Thymus (tissue), 11 donors: ENCODE measurements around the gene PRAMEF17. TPM values are rescaled to one million over a fixed set of nuclear protein-coding genes. Genes with fewer than 3 reads are reported as not detected.
"Not testable (repeated sequence)": the region's sequence is repeated elsewhere in the genome, so short reads cannot be mapped to it uniquely, and the experiment has no call there.

Experiments used
- DNase-seq, 9 donors: peaks; one replicate each; pipeline ENCODE4 v3.0.0-alpha.2; 2013; ENCODE audit warnings: low spot score in 9 of 9, low read depth in 6 of 9, missing footprints in 1 of 9
- H3K27ac ChIP-seq, 2 donors: one replicate each; pipeline ENCODE4 v1.5.1; 2013; ENCODE audit warnings: control low read depth in 1 of 2, low read depth in 1 of 2, low read length in 1 of 2, mild to moderate bottlenecking in 1 of 2, moderate library complexity in 1 of 2
- H3K27me3 ChIP-seq, 2 donors: one replicate each; pipeline ENCODE4 v1.5.1; 2013; ENCODE audit warnings: low read length in 1 of 2; ENCODE audit not compliant: control insufficient read depth in 2 of 2, insufficient read depth in 1 of 2
- H3K36me3 ChIP-seq, 2 donors: one replicate each; pipeline ENCODE4 v1.5.1; 2013; ENCODE audit warnings: low read length in 1 of 2, mild to moderate bottlenecking in 1 of 2, moderate library complexity in 1 of 2; ENCODE audit not compliant: control insufficient read depth in 2 of 2, insufficient read depth in 2 of 2
- H3K4me1 ChIP-seq, 2 donors: one replicate each; pipeline ENCODE4 v1.5.1; 2013; ENCODE audit warnings: low read length in 2 of 2; ENCODE audit not compliant: control insufficient read depth in 2 of 2, insufficient read depth in 2 of 2
- H3K4me3 ChIP-seq, 2 donors: one replicate each; pipeline ENCODE4 v1.5.1; 2013; ENCODE audit warnings: low read length in 2 of 2, control low read depth in 1 of 2, mild to moderate bottlenecking in 1 of 2
- H3K9me3 ChIP-seq, 2 donors: one replicate each; pipeline ENCODE4 v1.5.1; 2013; ENCODE audit warnings: low read length in 1 of 2, mild to moderate bottlenecking in 1 of 2; ENCODE audit not compliant: control insufficient read depth in 2 of 2, insufficient read depth in 1 of 2
- WGBS: extraction: QIAGEN DNeasy Blood & Tissue Kit; methylation state at CpG from one replicate; pipeline ENCODE4 v1.1.7; 2013; 5-methylcytosine and 5-hydroxymethylcytosine counted together
- polyA plus RNA-seq: library from polyadenylated mRNA; stranded (reverse); fragments of 200-250 nt; gene quantifications from one replicate; pipeline ENCODE4 v1.2.3, GENCODE V29; 2013
- total RNA-seq: library from RNA; stranded (reverse); fragments of 120-200 nt; gene quantifications from one replicate; pipeline ENCODE4 v1.2.4, GENCODE V29; 2013
- donor health status: healthy.

Gene PRAMEF17
- total and polyA plus RNA-seq, 2 donors: 0.05 TPM; not detected in 1

GRCh38 chr1:13378983-13379382, 10.4 kb upstream of the PRAMEF17 start:
- DNase-seq, H3K27me3 ChIP-seq, H3K4me3 ChIP-seq, H3K27ac ChIP-seq, H3K9me3 ChIP-seq, H3K4me1 ChIP-seq, H3K36me3 ChIP-seq: not testable (repeated sequence)
- 96% methylated on average over 3 of the region's 3 CpGs for WGBS

GRCh38 chr1:13380380-13380779, 9.1 kb upstream of the PRAMEF17 start:
- WGBS: 92% methylated on average over 3 of the region's 3 CpGs
- not testable (repeated sequence) for H3K4me1 ChIP-seq

GRCh38 chr1:13393004-13393403, 3.6 kb downstream of the PRAMEF17 start:
- H3K27me3 ChIP-seq, H3K4me3 ChIP-seq, H3K36me3 ChIP-seq, DNase-seq, H3K27ac ChIP-seq, H3K4me1 ChIP-seq, H3K9me3 ChIP-seq: not testable (repeated sequence)
- WGBS: 78% methylated on average over 7 of the region's 7 CpGs

More at GRCh38 chr1:13380380-13380779, 9.1 kb upstream of the PRAMEF17 start:
- H3K9me3 ChIP-seq, H3K4me3 ChIP-seq, H3K27me3 ChIP-seq, H3K27ac ChIP-seq, DNase-seq, H3K36me3 ChIP-seq: not testable (repeated sequence)

- H3K27ac ChIP-seq, DNase-seq, H3K27me3 ChIP-seq, H3K4me3 ChIP-seq, H3K36me3 ChIP-seq, H3K4me1 ChIP-seq, H3K9me3 ChIP-seq: not testable (repeated sequence)
- 94% methylated on average over 32 of the region's 32 CpGs for WGBS
These were observed 5.3 kb downstream of the PRAMEF17 start for GRCh38 chr1:13394761-13395160.

GRCh38 chr1:13395311-13395710, 5.9 kb downstream of the PRAMEF17 start:
- H3K36me3 ChIP-seq, DNase-seq, H3K27me3 ChIP-seq, H3K9me3 ChIP-seq, H3K27ac ChIP-seq, H3K4me3 ChIP-seq, H3K4me1 ChIP-seq: not testable (repeated sequence)
- WGBS: 95% methylated on average over 22 of the region's 22 CpGs

GRCh38 chr1:13407811-13408210, 18.4 kb downstream of the PRAMEF17 start:
- no peaks in the 10 kb centered on the region for H3K27me3 ChIP-seq
- H3K27ac ChIP-seq: no peak overlapping the region
- no peaks in the 10 kb centered on the region for H3K9me3 ChIP-seq
- H3K4me3 ChIP-seq: no peak overlapping the region
- H3K36me3 ChIP-seq: no peaks in the 10 kb centered on the region
- no peak for DNase-seq
- no peaks in the 10 kb centered on the region for H3K4me1 ChIP-seq
- 89% methylated on average over 4 of the region's 4 CpGs for WGBS

GRCh38 chr1:13410150-13410549, 20.7 kb downstream of the PRAMEF17 start, which contains the start of gene PRAMEF20:
PRAMEF20 (plus strand) TSS chr1:13410450; CDS start chr1:13416355, 5,905 bp downstream.
- H3K27me3 ChIP-seq, H3K4me1 ChIP-seq, H3K27ac ChIP-seq, H3K4me3 ChIP-seq, H3K36me3 ChIP-seq, DNase-seq, H3K9me3 ChIP-seq: not testable (repeated sequence)
- WGBS: 91% methylated on average over 4 of the region's 4 CpGs

GRCh38 chr1:13430495-13430894, 41.1 kb downstream of the PRAMEF17 start:
- Histone ChIP-seq H3K36me3 (no peaks in the 10 kb centered on the region), H3K4me3 (no peak overlapping the region), H3K27ac (no peak overlapping the region), H3K9me3 (no peaks in the 10 kb centered on the region), H3K4me1 (no peaks in the 10 kb centered on the region), H3K27me3 (no peaks in the 10 kb centered on the region)
- 97% methylated on average over 13 of the region's 13 CpGs for WGBS
- DNase-seq: no peak

- Histone ChIP-seq H3K36me3 (no peaks in the 10 kb centered on the region), H3K27me3 (no peaks in the 10 kb centered on the region), H3K4me1 (no peaks in the 10 kb centered on the region), H3K27ac (no peak overlapping the region), H3K9me3 (no peaks in the 10 kb centered on the region), H3K4me3 (no peak overlapping the region)
- no peak for DNase-seq
- WGBS: 48% methylated on average over 3 of the region's 3 CpGs
These were observed 42.8 kb downstream of the PRAMEF17 start for GRCh38 chr1:13432251-13432650.
